Measurements from ENCODE around the gene ILKAP.

The ILKAP gene

DNA sequence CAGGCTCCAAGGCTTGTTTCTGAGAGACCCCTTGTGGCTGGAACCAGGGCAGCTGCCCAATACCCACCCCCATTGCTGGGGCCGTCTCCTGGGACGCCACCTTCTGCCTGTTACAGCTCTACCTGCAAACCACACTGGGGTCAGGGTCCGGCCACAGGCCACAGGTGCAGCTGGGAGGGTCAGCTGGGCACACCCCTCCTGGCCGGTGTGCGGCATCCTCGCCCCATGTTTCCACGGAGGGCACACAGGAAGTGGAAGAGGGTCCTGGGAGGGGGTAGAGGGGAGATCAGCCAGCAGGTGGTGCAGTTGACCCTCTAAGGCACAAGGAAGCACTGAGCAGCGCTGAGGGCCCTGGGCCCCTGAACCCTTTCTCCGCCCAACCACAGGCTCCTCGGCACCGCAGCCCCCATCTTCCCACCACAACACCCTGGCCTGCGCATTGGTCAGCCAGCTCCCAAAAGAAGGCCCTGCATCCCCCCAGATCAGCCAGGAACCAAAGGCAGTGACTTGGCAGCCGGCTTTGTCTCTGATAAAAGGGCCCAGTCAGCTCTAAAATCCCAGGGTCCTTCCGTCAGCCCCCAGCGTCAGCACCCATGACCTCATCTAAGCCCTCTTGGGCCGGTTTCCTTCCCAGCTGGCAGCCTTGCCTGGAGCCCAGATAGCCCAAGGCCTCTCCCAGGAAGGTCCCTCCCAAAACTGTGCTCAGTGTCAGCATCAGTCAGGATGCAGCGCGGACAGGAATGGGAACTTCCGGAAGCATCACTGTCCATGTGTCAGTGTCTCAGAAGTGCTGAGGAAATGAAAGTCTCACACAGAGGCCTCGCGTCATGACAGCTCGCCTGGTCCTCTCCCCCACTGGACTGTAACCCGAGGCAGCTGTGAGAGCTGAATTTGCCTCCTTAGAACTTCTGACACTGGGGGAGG is 43.0 kb downstream of the ILKAP start:
- TF ChIP-seq EZH2phosphoT487 (conservative IDR thresholded peaks at IDR 0.05; ENCODE audit: low read length): no peak
- TF ChIP-seq, protein P1, sequence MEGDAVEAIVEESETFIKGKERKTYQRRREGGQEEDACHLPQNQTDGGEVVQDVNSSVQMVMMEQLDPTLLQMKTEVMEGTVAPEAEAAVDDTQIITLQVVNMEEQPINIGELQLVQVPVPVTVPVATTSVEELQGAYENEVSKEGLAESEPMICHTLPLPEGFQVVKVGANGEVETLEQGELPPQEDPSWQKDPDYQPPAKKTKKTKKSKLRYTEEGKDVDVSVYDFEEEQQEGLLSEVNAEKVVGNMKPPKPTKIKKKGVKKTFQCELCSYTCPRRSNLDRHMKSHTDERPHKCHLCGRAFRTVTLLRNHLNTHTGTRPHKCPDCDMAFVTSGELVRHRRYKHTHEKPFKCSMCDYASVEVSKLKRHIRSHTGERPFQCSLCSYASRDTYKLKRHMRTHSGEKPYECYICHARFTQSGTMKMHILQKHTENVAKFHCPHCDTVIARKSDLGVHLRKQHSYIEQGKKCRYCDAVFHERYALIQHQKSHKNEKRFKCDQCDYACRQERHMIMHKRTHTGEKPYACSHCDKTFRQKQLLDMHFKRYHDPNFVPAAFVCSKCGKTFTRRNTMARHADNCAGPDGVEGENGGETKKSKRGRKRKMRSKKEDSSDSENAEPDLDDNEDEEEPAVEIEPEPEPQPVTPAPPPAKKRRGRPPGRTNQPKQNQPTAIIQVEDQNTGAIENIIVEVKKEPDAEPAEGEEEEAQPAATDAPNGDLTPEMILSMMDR (IDR thresholded peaks at IDR 0.05; ENCODE audit: insufficient read depth, low read length, poor library complexity, severe bottlenecking): peak; percentile 89
- Histone ChIP-seq H3K27ac (ENCODE audit: low read depth, low read length) (no peak overlapping the region), H3K36me3 (ENCODE audit: low read length) (no peaks in the 10 kb centered on the region), H3K9me3 (ENCODE audit: insufficient read depth, low read length) (no peaks in the 10 kb centered on the region), H3K9me2 (replicated peaks; ENCODE audit: insufficient read depth, low read length) (no peaks in the 10 kb centered on the region), H3K27me3 (ENCODE audit: low read length) (no peaks in the 10 kb centered on the region), H4K20me1 (ENCODE audit: low read depth, low read length) (no peaks in the 10 kb centered on the region), H2AFZ (ENCODE audit: low read depth, low read length, severe bottlenecking) (peak overlapping the region; percentile 70), H3K4me2 (ENCODE audit: low read depth, low read length, poor library complexity, severe bottlenecking) (peak overlapping the region; percentile 56), H3K4me3 (ENCODE audit: insufficient read depth, low read length, poor library complexity, severe bottlenecking) (peak overlapping the region; percentile 2), H3K9ac (ENCODE audit: low read length) (peak overlapping the region; percentile 35; the same call in 1 of the 2 replicates), H3F3A (ENCODE audit: insufficient read depth) (no peaks in the 10 kb centered on the region), H3K79me2 (ENCODE audit: insufficient read depth, low read length) (no peaks in the 10 kb centered on the region)

DNA sequence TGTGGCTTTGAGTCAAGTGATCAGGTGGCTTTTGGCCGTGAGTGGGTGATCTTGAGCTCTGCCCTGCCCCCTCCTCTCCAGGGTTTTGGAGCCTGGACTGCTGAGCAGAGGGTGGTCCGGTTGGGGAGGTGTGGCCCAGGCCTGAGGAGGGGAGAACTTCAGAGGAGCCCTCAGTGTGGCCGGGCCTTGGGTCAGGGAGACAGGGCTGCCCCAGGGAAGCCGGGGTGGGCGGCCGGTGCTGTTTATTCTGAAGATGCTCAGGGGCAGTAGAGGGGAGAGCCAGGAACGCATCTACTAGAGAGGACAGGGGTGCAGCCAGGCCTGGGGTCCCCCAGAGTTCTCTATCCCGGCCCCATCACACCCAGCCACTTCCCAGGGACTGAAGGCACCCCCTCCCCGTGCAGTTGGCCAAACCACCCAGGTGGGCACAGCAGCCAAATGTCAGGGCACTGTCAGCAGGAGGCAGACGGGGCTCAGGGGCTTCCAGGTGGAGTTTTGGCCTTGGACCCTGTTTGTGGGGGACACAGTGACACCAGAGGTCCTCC is 43.8 kb downstream of the ILKAP start:
- no peaks in the 10 kb centered on the region for H3K27me3 ChIP-seq (ENCODE audit: low read length)
- no peaks in the 10 kb centered on the region for H3K9me3 ChIP-seq (ENCODE audit: insufficient read depth, low read length)
- no peak for TF ChIP-seq EZH2phosphoT487 (conservative IDR thresholded peaks at IDR 0.05; ENCODE audit: low read length)
- TF ChIP-seq, protein P1 (IDR thresholded peaks at IDR 0.05; ENCODE audit: insufficient read depth, low read length, poor library complexity, severe bottlenecking): no peak
- H3K9me2 ChIP-seq (replicated peaks; ENCODE audit: insufficient read depth, low read length): no peaks in the 10 kb centered on the region
- H2AFZ ChIP-seq (ENCODE audit: low read depth, low read length, severe bottlenecking): peak overlapping the region; percentile 70
- no peaks in the 10 kb centered on the region for H3F3A ChIP-seq (ENCODE audit: insufficient read depth)
- H3K4me3 ChIP-seq (ENCODE audit: insufficient read depth, low read length, poor library complexity, severe bottlenecking): peak overlapping the region; percentile 44
- no peak overlapping the region for H3K27ac ChIP-seq (ENCODE audit: low read depth, low read length)
- H3K9ac ChIP-seq (ENCODE audit: low read length): peak overlapping the region; percentile 35
- no peaks in the 10 kb centered on the region for H3K79me2 ChIP-seq (ENCODE audit: insufficient read depth, low read length)
- no peaks in the 10 kb centered on the region for H3K36me3 ChIP-seq (ENCODE audit: low read length)
- H3K4me2 ChIP-seq (ENCODE audit: low read depth, low read length, poor library complexity, severe bottlenecking): peak overlapping the region; percentile 56
- no peaks in the 10 kb centered on the region for H4K20me1 ChIP-seq (ENCODE audit: low read depth, low read length)

DNA sequence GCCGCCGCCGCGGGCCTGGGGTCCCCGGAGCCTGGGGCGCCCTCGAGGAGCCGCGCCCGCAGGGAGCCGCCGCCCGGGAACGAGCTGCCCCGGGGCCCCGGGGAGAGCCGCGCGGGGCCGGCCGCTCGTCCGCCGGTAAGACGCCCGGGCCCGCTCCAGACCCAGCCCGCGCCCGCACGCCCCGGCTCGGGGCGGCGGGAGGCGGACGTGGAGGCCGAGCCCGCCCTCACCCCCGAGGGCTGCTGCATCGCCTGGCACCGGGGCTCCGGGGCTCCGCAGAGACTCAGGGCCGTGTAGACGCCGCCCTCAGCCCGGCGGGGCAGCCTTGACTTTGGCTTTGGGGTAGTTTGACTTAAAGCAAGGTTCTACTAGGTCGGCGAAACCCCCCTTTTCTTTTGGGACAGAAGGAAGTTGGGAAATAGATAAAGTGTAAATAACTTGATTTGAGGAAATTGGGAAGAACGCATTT is 44.4 kb downstream of the ILKAP start:
- H3K27me3 ChIP-seq (ENCODE audit: low read length): no peaks in the 10 kb centered on the region
- no peak overlapping the region for H3K27ac ChIP-seq (ENCODE audit: low read depth, low read length)
- H3K9ac ChIP-seq (ENCODE audit: low read length): peak overlapping the region; percentile 35
- no peaks in the 10 kb centered on the region for H3K9me2 ChIP-seq (replicated peaks; ENCODE audit: insufficient read depth, low read length)
- H3K9me3 ChIP-seq (ENCODE audit: insufficient read depth, low read length): no peaks in the 10 kb centered on the region
- no peaks in the 10 kb centered on the region for H3K79me2 ChIP-seq (ENCODE audit: insufficient read depth, low read length)
- peak overlapping the region; percentile 44 for H3K4me3 ChIP-seq (ENCODE audit: insufficient read depth, low read length, poor library complexity, severe bottlenecking)
- TF ChIP-seq, protein P1 (IDR thresholded peaks at IDR 0.05; ENCODE audit: insufficient read depth, low read length, poor library complexity, severe bottlenecking): no peak
- no peak for TF ChIP-seq EZH2phosphoT487 (conservative IDR thresholded peaks at IDR 0.05; ENCODE audit: low read length)
- H3K4me2 ChIP-seq (ENCODE audit: low read depth, low read length, poor library complexity, severe bottlenecking): peak overlapping the region; percentile 56
- no peaks in the 10 kb centered on the region for H3F3A ChIP-seq (ENCODE audit: insufficient read depth)
- H2AFZ ChIP-seq (ENCODE audit: low read depth, low read length, severe bottlenecking): peak overlapping the region; percentile 18
- no peaks in the 10 kb centered on the region for H4K20me1 ChIP-seq (ENCODE audit: low read depth, low read length)
- H3K36me3 ChIP-seq (ENCODE audit: low read length): no peaks in the 10 kb centered on the region

All from SU-DHL-6 (cell line).